GM23248 (cell line): Measurements from ENCODE around the gene C1orf105. TPM values are rescaled to one million over a fixed set of nuclear protein-coding genes. Genes with fewer than 3 reads are reported as not detected.

Experiments used
- DNase-seq: peaks from one replicate; pipeline ENCODE4 v3.0.0-alpha.2; 2015
- H2AFZ ChIP-seq: fragments of 200-600 bp; sonication (generic); 2 replicates; pipeline ENCODE4 v1.6.1; 2016; ENCODE audit warnings: antibody characterized with exemption
- H3F3A ChIP-seq: fragments of 200-600 bp; sonication (generic); 2 replicates; pipeline ENCODE4 v1.6.1; 2016; ENCODE audit warnings: mild to moderate bottlenecking, antibody characterized with exemption, mixed run types; ENCODE audit not compliant: insufficient read depth
- H3K27ac ChIP-seq: fragments of 200-600 bp; sonication (generic); 2 replicates; pipeline ENCODE4 v1.5.1; 2016; ENCODE audit warnings: mild to moderate bottlenecking
- H3K27me3 ChIP-seq: fragments of 200-600 bp; sonication (generic); replicated peaks from 2 replicates; pipeline ENCODE4 v1.6.1; 2016; ENCODE audit warnings: mild to moderate bottlenecking; ENCODE audit not compliant: insufficient read depth
- H3K36me3 ChIP-seq: fragments of 200-600 bp; sonication (generic); 2 replicates; pipeline ENCODE4 v1.6.1; 2016; ENCODE audit warnings: low read depth, mild to moderate bottlenecking
- H3K4me1 ChIP-seq: fragments of 200-600 bp; sonication (generic); 2 replicates; pipeline ENCODE4 v1.6.1; 2016; ENCODE audit warnings: mild to moderate bottlenecking; ENCODE audit not compliant: insufficient read depth
- H3K4me2 ChIP-seq: fragments of 200-600 bp; sonication (generic); one replicate; pipeline ENCODE4 v1.6.1; 2016; ENCODE audit warnings: mild to moderate bottlenecking; ENCODE audit not compliant: unreplicated experiment
- H3K4me3 ChIP-seq: fragments of 200-600 bp; sonication (generic); 2 replicates; pipeline ENCODE4 v1.5.1; 2016; ENCODE audit warnings: mild to moderate bottlenecking
- H3K79me2 ChIP-seq: fragments of 200-600 bp; sonication (generic); 2 replicates; pipeline ENCODE4 v1.6.1; 2016; ENCODE audit warnings: mild to moderate bottlenecking; ENCODE audit not compliant: insufficient read depth
- H3K9ac ChIP-seq: fragments of 200-600 bp; sonication (generic); 2 replicates; pipeline ENCODE4 v1.6.1; 2016; ENCODE audit warnings: mild to moderate bottlenecking
- H3K9me2 ChIP-seq: fragments of 200-600 bp; sonication (generic); 2 replicates; pipeline ENCODE4 v1.6.1; 2016; ENCODE audit warnings: mixed run types, mild to moderate bottlenecking, moderate library complexity; ENCODE audit not compliant: insufficient read depth
- H3K9me3 ChIP-seq: fragments of 200-600 bp; sonication (generic); one replicate; pipeline ENCODE4 v1.6.1; 2017; ENCODE audit warnings: low read depth
- H4K20me1 ChIP-seq: fragments of 200-600 bp; sonication (generic); 2 replicates; pipeline ENCODE4 v1.6.0; 2016; ENCODE audit not compliant: insufficient read depth
- EZH2 ChIP-seq: fragments of 200-600 bp; sonication (generic); IDR thresholded peaks from 2 replicates; pipeline ENCODE4 v1.6.1; 2018; ENCODE audit warnings: antibody characterized with exemption, mild to moderate bottlenecking; ENCODE audit not compliant: insufficient read depth, poor library complexity, severe bottlenecking
- EZH2phosphoT487 ChIP-seq: fragments of 200-600 bp; sonication (generic); IDR thresholded peaks from 2 replicates; pipeline ENCODE4 v1.6.1; 2018; ENCODE audit warnings: antibody characterized with exemption, moderate library complexity, mild to moderate bottlenecking, low read depth; ENCODE audit not compliant: insufficient read depth
- WGBS, 2 experiments: methylation state at CpG; one replicate each; pipeline ENCODE4 v1.1.6; 2015 to 2017; ENCODE audit warnings: low lambda C conversion rate in 2 of 2, low coverage in 1 of 2; ENCODE audit errors: missing lambda C conversion rate in 2 of 2; 5-methylcytosine and 5-hydroxymethylcytosine counted together
- in situ Hi-C: fragments of 300-500 bp; cut with MboI; formaldehyde crosslinking; loops from 2 replicates; pipeline ENCODE4 v1.15.0; 2020
- polyA plus RNA-seq: library from polyadenylated mRNA; unstranded; fragments of >200 nt; fragmentation: Nextera tagmentation; extraction: Ambion mirVana; gene quantifications from 2 replicates; pipeline ENCODE4 v1.2.1, GENCODE V29; 2016
- total RNA-seq: library from RNA; depleted of rRNA; stranded (reverse); fragments of >200 nt; shearing (Covaris generic); gene quantifications from 2 replicates; pipeline ENCODE4 v1.2.3, GENCODE V29; 2014; rRNA removed

C1orf105 gene
- total and polyA plus RNA-seq, 2 experiments from 2014 or later: not detected

GRCh38 chr1:172514108-172514507 lies 93.6 kb downstream of the C1orf105 start:
- H3K4me3 ChIP-seq: no peak overlapping the region
- H4K20me1 ChIP-seq: no peaks in the 10 kb centered on the region
- peak overlapping the region; percentile 31 for H3K4me2 ChIP-seq
- TF ChIP-seq EZH2: no peak
- TF ChIP-seq EZH2phosphoT487: no peak
- no peaks in the 10 kb centered on the region for H3K9me2 ChIP-seq
- DNase-seq: no peak
- peak overlapping the region; percentile 49; the same call in 1 of the 2 replicates for H3K27ac ChIP-seq
- H2AFZ ChIP-seq: peak overlapping the region; percentile 72; the same call in 1 of the 2 replicates
- H3K4me1 ChIP-seq: peaks cover 12% of the 10 kb centered on the region
- H3F3A ChIP-seq: peaks cover 13% of the 10 kb centered on the region; the same call in 1 of the 2 replicates
- no peaks in the 10 kb centered on the region for H3K79me2 ChIP-seq
- in situ Hi-C loops: no loop called here
- H3K27me3 ChIP-seq: no peaks in the 10 kb centered on the region
- no peaks in the 10 kb centered on the region for H3K36me3 ChIP-seq
- 68 to 73% methylated on average over 3 of the region's 3 CpGs for WGBS, 2 experiments
- H3K9me3 ChIP-seq: no peaks in the 10 kb centered on the region
- no peak overlapping the region for H3K9ac ChIP-seq

DNA sequence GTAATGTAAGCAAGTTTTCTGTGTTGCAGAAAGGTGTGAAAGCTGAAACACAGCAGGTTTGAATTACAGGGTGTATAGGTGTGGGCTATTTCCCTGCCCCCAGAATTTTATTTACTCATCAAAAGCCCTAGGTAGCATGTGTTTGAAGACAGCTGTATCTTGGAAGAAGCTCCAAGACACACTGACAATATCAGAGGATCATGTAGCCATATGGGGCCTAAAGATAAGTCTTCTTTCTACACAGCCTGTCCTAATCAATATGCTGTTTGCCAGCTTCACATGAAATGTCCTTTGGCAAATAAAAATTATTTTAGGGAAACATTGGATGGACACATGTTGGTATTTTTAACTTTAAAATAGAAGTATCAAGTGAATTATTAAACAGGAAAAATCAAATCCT lies 95.0 kb downstream of the C1orf105 start:
- H3K79me2 ChIP-seq: no peaks in the 10 kb centered on the region
- DNase-seq: no peak
- peaks cover 12% of the 10 kb centered on the region for H3K4me1 ChIP-seq
- TF ChIP-seq EZH2: no peak
- TF ChIP-seq EZH2phosphoT487: no peak
- no peaks in the 10 kb centered on the region for H3K27me3 ChIP-seq
- no peaks in the 10 kb centered on the region for H3K9me2 ChIP-seq
- no peak overlapping the region for H3K4me2 ChIP-seq
- H3F3A ChIP-seq: peaks cover 13% of the 10 kb centered on the region; the same call in 1 of the 2 replicates
- no peaks in the 10 kb centered on the region for H3K9me3 ChIP-seq
- H3K27ac ChIP-seq: no peak overlapping the region
- no peak overlapping the region for H3K9ac ChIP-seq
- H3K36me3 ChIP-seq: no peaks in the 10 kb centered on the region
- no peak overlapping the region for H2AFZ ChIP-seq
- H3K4me3 ChIP-seq: no peak overlapping the region
- in situ Hi-C loops: no loop called here
- no peaks in the 10 kb centered on the region for H4K20me1 ChIP-seq

DNA sequence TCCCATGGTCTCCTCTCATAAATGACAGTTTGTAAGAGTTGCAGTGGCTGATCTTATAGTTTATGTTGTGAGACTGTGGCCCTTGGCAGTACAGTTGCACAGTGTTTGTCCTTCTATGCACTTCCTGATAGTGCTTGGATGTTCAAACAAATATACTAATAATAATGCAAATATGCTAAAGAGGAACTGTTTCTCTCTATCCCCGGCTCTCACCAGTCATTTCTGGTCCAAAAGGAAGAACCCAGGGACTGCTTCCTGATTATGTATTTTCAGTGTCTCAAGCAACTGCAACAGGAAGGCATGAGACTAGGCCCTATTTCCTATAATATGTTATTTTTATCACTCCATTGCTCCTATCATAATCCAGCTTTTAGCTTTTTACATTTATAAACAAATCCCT lies 95.4 kb downstream of the C1orf105 start:
- no peaks in the 10 kb centered on the region for H3K79me2 ChIP-seq
- no peak overlapping the region for H3K9ac ChIP-seq
- TF ChIP-seq EZH2 (no peak), EZH2phosphoT487 (no peak)
- H3K4me3 ChIP-seq: no peak overlapping the region
- in situ Hi-C loops: no loop called here
- H3K27ac ChIP-seq: no peak overlapping the region
- H3K9me2 ChIP-seq: no peaks in the 10 kb centered on the region
- H3K9me3 ChIP-seq: no peaks in the 10 kb centered on the region
- no peak overlapping the region for H2AFZ ChIP-seq
- 38 to 43% methylated on average over 1 of the region's 1 CpG for WGBS, 2 experiments
- no peaks in the 10 kb centered on the region for H3K27me3 ChIP-seq
- no peak for DNase-seq
- no peak overlapping the region for H3K4me2 ChIP-seq
- peaks cover 12% of the 10 kb centered on the region for H3K4me1 ChIP-seq
- H3K36me3 ChIP-seq: no peaks in the 10 kb centered on the region
- H4K20me1 ChIP-seq: no peaks in the 10 kb centered on the region
- H3F3A ChIP-seq: peaks cover 13% of the 10 kb centered on the region; the same call in 1 of the 2 replicates

GRCh38 chr1:172517081-172517480 lies 96.6 kb downstream of the C1orf105 start:
- H3K79me2 ChIP-seq: no peaks in the 10 kb centered on the region
- H4K20me1 ChIP-seq: no peaks in the 10 kb centered on the region
- no peaks in the 10 kb centered on the region for H3K9me3 ChIP-seq
- H2AFZ ChIP-seq: no peak overlapping the region
- no peaks in the 10 kb centered on the region for H3K36me3 ChIP-seq
- no peak overlapping the region for H3K9ac ChIP-seq
- TF ChIP-seq EZH2 (no peak), EZH2phosphoT487 (no peak)
- in situ Hi-C loops: no loop called here
- H3K4me3 ChIP-seq: no peak overlapping the region
- peaks cover 12% of the 10 kb centered on the region for H3K4me1 ChIP-seq
- WGBS, 2 experiments: 67 to 75% methylated on average over 1 of the region's 1 CpG
- no peak overlapping the region for H3K4me2 ChIP-seq
- no peaks in the 10 kb centered on the region for H3K9me2 ChIP-seq
- peaks cover 13% of the 10 kb centered on the region; the same call in 1 of the 2 replicates for H3F3A ChIP-seq
- no peak overlapping the region for H3K27ac ChIP-seq
- H3K27me3 ChIP-seq: no peaks in the 10 kb centered on the region
- no peak for DNase-seq

DNA sequence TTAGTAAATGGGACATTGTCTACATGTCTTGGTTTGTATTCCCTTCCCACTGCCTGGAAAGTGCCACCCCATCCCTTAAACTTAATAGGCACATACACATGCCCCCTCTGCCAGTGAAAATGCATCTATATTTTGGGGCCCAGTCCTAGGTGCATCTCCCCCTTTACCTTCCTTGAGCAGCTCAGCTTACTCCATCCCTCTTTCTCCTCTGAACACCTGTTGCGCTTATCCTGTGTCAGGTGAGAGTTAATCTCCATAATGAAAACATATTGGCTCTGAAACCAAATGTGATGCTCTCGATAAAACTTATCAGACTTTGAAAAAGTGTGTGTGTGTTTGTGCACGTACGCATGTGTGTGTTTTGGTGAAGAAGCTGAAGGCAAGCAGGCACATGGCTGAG lies 97.1 kb downstream of the C1orf105 start:
- no peak overlapping the region for H3K4me2 ChIP-seq
- H3K79me2 ChIP-seq: no peaks in the 10 kb centered on the region
- TF ChIP-seq EZH2 (no peak), EZH2phosphoT487 (no peak)
- DNase-seq: no peak
- 63 to 64% methylated on average over 4 of the region's 4 CpGs for WGBS, 2 experiments
- no peak overlapping the region for H3K9ac ChIP-seq
- no peaks in the 10 kb centered on the region for H3K36me3 ChIP-seq
- no peak overlapping the region for H2AFZ ChIP-seq
- no peaks in the 10 kb centered on the region for H3K9me2 ChIP-seq
- H4K20me1 ChIP-seq: no peaks in the 10 kb centered on the region
- no peak overlapping the region for H3K27ac ChIP-seq
- in situ Hi-C loops: no loop called here
- no peak overlapping the region for H3K4me3 ChIP-seq
- H3K4me1 ChIP-seq: peaks cover 12% of the 10 kb centered on the region
- no peaks in the 10 kb centered on the region for H3K9me3 ChIP-seq
- no peaks in the 10 kb centered on the region for H3K27me3 ChIP-seq
- H3F3A ChIP-seq: peaks cover 13% of the 10 kb centered on the region; the same call in 1 of the 2 replicates

Other genes with a start within 250 kb of the C1orf105 start
- gene PIGC, start 23.4 kb downstream of the C1orf105 start, total RNA-seq: 18.3 and 27.8 TPM in 2 replicates
- 29.3 and 32.7 TPM in 2 replicates for gene PIGC, start 23.4 kb downstream of the C1orf105 start, polyA plus RNA-seq
- gene SUCO, start 112.5 kb downstream of the C1orf105 start, total RNA-seq: 21.1 and 24.3 TPM in 2 replicates
- 12.4 and 12.9 TPM in 2 replicates for gene SUCO, start 112.5 kb downstream of the C1orf105 start, polyA plus RNA-seq
- not detected in 2 replicates for gene FASLG, start 238.4 kb downstream of the C1orf105 start, total RNA-seq
- gene FASLG, start 238.4 kb downstream of the C1orf105 start, polyA plus RNA-seq: not detected in 2 replicates